GM21390 (cell line): Measurements from ENCODE around the gene TCERG1L.
"Not testable (repeated sequence)": the region's sequence is repeated elsewhere in the genome, so short reads cannot be mapped to it uniquely, and the experiment has no call there.

Experiments used
- ATAC-seq: cut with Tn5 transposase; IDR thresholded peaks from one replicate; pipeline ENCODE4 v1.9.1; 2021; ENCODE audit not compliant: unreplicated experiment

TCERG1L gene

DNA sequence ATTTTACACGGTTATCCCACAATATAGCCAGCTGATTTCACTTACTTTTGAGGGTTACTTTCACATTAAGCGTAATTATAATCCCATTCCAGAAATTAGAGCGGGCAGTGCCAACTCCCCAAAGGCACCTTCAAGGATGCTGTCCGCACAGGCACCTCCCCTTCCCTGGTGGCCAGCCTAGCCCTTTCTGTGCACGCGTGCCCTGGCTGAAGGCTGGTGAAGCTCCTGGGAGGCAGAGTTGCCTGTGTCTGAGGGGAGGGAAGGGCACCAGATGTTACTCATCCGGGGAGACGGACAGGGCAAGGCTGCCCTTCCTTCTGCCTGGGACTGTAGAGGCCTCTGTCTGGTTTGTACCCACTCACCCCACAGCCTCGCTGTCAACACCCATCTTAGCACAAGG, 198.4 kb downstream of the TCERG1L start:
- ATAC-seq: no peak

DNA sequence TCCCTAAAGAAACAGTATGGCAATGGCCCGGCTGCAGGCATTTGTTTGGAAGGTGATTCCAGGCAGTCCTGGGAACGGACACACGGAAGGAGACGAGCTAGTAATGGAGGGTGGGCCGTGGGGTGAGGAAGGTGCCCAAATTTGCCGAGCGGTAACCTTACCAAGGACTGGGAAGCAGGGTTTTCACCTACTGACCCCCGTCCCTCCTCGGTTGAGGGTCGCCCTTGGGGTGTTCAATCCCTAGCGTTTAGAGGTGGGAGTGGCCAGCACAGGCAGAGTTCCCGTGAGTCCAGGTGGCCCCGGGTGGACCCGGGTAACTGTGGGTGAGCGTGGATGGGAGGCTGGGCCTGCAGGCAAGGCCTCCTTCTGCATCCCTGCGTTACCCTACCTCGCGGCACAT, 198.8 kb downstream of the TCERG1L start:
- ATAC-seq: no peak

GRCh38 chr10:131111471-131112080, 199.9 kb downstream of the TCERG1L start:
- ATAC-seq: no peak

- no peak for ATAC-seq
Measured at GRCh38 chr10:131111007-131111406, 200.5 kb downstream of the TCERG1L start.

DNA sequence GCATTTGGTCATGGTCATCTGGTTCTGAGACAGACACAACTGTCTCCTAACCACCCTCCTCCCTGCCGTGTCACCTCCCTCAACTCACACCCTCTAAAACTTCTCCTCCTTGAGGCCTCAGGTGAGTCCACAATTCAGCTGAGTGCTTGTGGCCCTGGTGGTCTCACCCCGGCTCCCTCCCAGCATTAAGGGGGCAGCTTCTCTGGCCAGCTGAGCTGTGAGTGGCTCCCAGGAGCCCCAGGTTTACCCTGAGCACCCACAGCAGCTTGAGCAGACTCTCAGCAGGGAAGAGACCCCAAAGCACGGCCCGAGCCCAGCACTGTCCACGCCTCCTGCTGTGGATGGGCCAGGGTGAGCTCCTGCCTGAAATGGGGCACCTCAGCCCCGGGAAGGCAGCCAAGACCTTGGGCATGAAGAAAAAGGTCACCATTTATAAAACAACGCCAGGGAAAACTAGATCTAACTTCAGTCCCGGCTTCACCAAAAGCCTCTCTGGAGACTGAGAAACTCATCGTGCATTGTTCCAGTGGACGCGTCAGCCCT, 201.2 kb downstream of the TCERG1L start:
- no peak for ATAC-seq

DNA sequence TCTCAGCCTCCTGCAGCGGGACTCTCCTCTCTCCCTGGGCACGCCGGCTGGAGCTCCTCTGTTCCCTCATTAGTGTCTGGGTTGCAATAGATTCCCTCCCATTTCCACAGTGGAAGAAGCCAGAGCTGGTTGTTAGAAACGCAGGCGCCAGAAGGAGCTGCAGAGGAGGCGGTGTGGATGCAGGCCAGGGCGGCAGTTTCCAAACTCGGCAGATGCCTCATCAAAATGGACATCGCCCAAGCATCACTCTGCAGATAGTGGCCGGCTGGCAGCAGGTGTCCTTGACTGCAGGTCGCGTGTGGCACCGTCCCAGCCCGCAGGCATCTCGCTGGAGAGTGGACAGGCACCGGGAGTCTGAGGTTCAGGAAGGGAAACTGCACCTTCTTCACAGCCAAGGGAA, 201.8 kb downstream of the TCERG1L start:
- no peak for ATAC-seq

- ATAC-seq: no peak
Measured at GRCh38 chr10:131109291-131109690, 202.2 kb downstream of the TCERG1L start.

GRCh38 chr10:131107970-131108369, 203.6 kb downstream of the TCERG1L start:
- ATAC-seq: no peak

GRCh38 chr10:131102676-131103075, 208.8 kb downstream of the TCERG1L start:
- no peak for ATAC-seq

GRCh38 chr10:131102147-131102546, 209.4 kb downstream of the TCERG1L start:
- no peak for ATAC-seq

- not testable (repeated sequence) for ATAC-seq
Measured at GRCh38 chr10:131100418-131101410, 210.8 kb downstream of the TCERG1L start.

DNA sequence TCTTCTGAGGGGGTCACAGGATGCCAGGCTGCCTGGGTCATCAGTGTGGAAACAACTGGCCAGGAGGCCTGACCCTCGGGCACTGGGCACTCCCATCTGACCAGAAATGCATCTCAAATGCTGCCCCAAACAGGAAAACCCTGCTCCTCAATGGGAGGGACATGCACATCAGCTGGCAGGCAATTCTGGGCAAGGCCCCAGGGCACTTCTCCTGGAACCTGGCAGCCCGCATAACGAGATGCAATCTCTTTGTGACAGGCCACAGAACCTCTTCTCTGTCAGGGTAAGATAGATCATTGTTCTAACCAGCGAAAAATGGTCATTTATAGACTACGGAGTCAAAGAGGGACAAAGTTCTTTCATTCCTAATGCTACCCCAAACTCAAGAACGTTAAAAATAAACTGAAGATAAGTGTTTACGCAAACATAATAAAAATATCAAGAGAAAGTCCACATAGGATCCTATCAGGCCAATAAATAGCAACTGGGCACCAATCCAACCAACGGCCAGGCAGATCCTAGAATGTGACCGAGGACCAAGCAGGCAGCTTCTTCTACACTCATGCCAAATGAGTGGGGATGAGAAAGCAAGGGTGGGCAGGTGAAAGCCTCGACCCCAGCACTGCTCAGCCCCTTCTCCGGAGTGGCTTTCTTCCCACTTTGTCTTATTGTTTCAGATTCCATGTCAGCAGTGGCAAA, 212.3 kb downstream of the TCERG1L start:
- no peak for ATAC-seq

- ATAC-seq: no peak
Measured at GRCh38 chr10:131098416-131098952, 213.0 kb downstream of the TCERG1L start.

GRCh38 chr10:131096031-131096430, 215.5 kb downstream of the TCERG1L start:
- no peak for ATAC-seq

- no peak for ATAC-seq
Measured at GRCh38 chr10:131095313-131095580, 216.3 kb downstream of the TCERG1L start.

DNA sequence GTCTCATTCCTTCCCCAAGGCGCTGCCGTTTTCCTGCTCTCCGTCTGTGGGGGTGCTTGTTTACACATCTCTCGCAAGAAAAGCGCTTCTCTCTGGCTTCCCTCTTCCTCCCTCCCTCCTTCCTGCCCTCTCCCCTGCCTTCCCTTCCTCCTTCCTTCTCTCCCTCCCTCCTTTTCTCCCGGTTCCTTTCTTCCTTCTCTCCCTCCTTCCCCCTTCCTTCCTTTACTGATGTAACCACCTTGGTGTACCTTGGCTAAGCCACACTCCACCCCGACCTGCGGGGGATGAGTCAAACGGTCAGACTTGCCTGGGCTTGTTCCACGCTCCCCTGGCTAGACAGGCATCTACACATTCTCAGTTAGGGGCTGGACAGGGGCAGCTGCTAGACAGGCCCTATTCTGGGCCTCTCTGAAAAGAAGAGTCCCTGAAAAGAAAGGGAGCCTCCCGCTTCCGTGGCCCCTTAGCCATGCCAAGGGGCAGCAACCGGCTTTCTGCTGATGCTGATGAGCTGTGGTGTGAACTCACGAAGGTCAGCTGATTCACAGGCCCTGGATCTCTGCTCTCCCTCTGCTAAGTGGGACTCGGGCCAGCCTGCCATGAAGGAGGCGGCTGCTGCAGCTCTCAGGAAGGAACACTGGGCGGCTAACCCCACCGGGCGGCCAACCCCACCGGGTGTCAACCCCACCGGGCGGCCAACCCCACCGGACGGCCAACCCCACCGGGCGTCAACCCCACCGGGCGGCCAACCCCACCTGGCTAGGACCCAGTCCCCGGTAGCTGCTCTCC, 216.8 kb downstream of the TCERG1L start:
- no peak for ATAC-seq

- ATAC-seq: no peak
Measured at GRCh38 chr10:131093795-131094366, 217.6 kb downstream of the TCERG1L start.

- ATAC-seq: no peak
Measured at GRCh38 chr10:131093346-131093745, 218.2 kb downstream of the TCERG1L start.

GRCh38 chr10:131092876-131093275, 218.6 kb downstream of the TCERG1L start:
- ATAC-seq: no peak

- ATAC-seq: no peak
Measured at GRCh38 chr10:131092386-131092785, 219.1 kb downstream of the TCERG1L start.
